Right lobe of liver (tissue), 6 donors: Measurements from ENCODE around the gene LAIR1. TPM values are rescaled to one million over a fixed set of nuclear protein-coding genes. Genes with fewer than 3 reads are reported as not detected.

Experiments used
- ATAC-seq, 4 donors: fragments of 200-7000 bp; cut with Tn5 transposase; one replicate each; pipeline ENCODE4 v1.9.1; 2020; ENCODE audit warnings: mild to moderate bottlenecking in 4 of 4, moderate library complexity in 4 of 4
- DNase-seq, 3 donors: peaks; one replicate each; pipeline ENCODE4 v3.0.0-alpha.2; 2020
- H3K27ac ChIP-seq, 3 donors: fragments of 200-600 bp; one replicate each; pipeline ENCODE4 v1.8.0; 2022
- H3K27me3 ChIP-seq, 2 donors: fragments of 200-600 bp; one replicate each; pipeline ENCODE4 v1.8.0; 2022
- H3K36me3 ChIP-seq, 4 donors: fragments of 200-600 bp; sonication (generic) in 1 of 4; one replicate each; pipeline versions ENCODE4 v1.5.1 to v1.8.0; 2017 to 2022; ENCODE audit warnings: control low read depth in 1 of 4
- H3K4me1 ChIP-seq, 4 donors: fragments of 200-600 bp; sonication (generic) in 1 of 4; one replicate each; pipeline versions ENCODE4 v1.5.1 to v1.8.0; 2017 to 2022; ENCODE audit warnings: control low read depth in 1 of 4
- H3K4me3 ChIP-seq, 3 donors: fragments of 200-600 bp; one replicate each; pipeline ENCODE4 v1.8.0; 2022
- H3K9me3 ChIP-seq, 4 donors: fragments of 200-600 bp; sonication (generic) in 1 of 4; one replicate each; pipeline versions ENCODE4 v1.5.1 to v1.8.0; 2017 to 2022; ENCODE audit warnings: control low read depth in 1 of 4
- POLR2A ChIP-seq: fragments of 450-650 bp; IDR thresholded peaks from one replicate; pipeline ENCODE4 v1.6.1; 2017; ENCODE audit warnings: antibody characterized with exemption, mild to moderate bottlenecking
- WGBS: methylation state at CpG from one replicate; pipeline ENCODE4 v1.1.6; 2018; ENCODE audit warnings: low coverage, low lambda C conversion rate; ENCODE audit not compliant: insufficient coverage; ENCODE audit errors: missing lambda C conversion rate; 5-methylcytosine and 5-hydroxymethylcytosine counted together
- intact Hi-C, 2 donors: fragments of 100-400 bp; cut with DNase I; formaldehyde crosslinking; loops; one replicate each; pipeline versions ENCODE4 v1.11.2 to v1.14.1; 2022
- total RNA-seq, 6 experiments: library from RNA; depleted of rRNA in 2 of 6; stranded (reverse); fragments of >200 nt in 2 of 6; fragmentation: NEBNext Ultra II Directional in 3 of 6; extraction: Animal tissue kit (Norgen Biotek cat#: 25700) in 3 of 6; gene quantifications; one replicate each; pipeline versions ENCODE4 v1.1.0 to v1.2.4, GENCODE V29; 2016 to 2023
- TF ChIP-seq, protein P1 (sequence below), 4 donors: fragments of 200-600 bp in 3 of 4; fragments of 450-650 bp in 1 of 4; IDR thresholded peaks; one replicate each; pipeline versions ENCODE4 v1.5.1 to v1.8.0; 2016 to 2022; ENCODE audit warnings: antibody characterized with exemption in 4 of 4, mild to moderate bottlenecking in 2 of 4
- donor health status: DM: no; HTN: yes; CAD: no.
- donor health status: DM: no; HTN: no; CAD: no.
- donor health status: DM: no; HTN: no; CAD: no.
- donor health status: DM: no; HTN: yes; CAD: no.
- donor health status: DM: no; HTN: yes; CAD: no.

Gene LAIR1
- total RNA-seq, 6 experiments from 2014 or later: 2.9 to 15.3 (median 4.9) TPM

DNA sequence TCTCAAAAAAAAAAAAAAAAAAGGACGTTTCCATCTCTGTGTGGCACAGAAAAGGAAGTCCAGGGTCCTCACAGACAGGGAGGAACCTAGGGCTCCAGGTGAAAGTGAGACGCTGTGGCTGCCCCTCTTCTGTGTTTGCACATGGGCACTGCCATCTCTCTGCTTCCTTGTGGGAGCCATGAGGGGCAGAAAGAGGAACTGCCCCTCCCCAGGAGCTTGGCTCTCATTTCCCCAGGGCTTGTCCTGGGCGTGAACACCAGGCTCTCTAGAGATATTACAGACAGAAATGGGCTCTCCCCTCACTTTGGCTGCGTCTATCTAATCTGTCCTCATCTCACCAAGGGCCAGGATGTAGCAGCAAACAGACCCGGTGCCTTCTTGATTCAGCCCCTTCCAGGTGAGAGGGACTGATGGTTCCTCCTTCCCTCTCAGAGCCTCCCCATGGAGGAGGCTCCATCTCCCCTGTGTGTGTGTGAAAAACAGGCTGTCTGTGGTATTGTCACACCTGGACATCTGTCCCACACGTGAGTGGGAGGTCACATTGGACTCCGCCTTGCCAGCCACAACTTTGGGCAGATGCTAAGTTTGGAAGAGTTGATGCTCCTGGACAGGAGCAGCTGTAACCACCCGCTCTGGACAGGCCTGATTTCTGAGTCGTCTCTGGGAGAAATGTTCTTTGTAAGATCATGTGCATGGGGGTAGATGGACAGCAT is 24.9 kb downstream of the LAIR1 start:
- WGBS: 36% methylated on average over 8 of the region's 9 CpGs
- intact Hi-C loops: no loop called here
- no peak for TF ChIP-seq POLR2A
- TF ChIP-seq, protein P1, sequence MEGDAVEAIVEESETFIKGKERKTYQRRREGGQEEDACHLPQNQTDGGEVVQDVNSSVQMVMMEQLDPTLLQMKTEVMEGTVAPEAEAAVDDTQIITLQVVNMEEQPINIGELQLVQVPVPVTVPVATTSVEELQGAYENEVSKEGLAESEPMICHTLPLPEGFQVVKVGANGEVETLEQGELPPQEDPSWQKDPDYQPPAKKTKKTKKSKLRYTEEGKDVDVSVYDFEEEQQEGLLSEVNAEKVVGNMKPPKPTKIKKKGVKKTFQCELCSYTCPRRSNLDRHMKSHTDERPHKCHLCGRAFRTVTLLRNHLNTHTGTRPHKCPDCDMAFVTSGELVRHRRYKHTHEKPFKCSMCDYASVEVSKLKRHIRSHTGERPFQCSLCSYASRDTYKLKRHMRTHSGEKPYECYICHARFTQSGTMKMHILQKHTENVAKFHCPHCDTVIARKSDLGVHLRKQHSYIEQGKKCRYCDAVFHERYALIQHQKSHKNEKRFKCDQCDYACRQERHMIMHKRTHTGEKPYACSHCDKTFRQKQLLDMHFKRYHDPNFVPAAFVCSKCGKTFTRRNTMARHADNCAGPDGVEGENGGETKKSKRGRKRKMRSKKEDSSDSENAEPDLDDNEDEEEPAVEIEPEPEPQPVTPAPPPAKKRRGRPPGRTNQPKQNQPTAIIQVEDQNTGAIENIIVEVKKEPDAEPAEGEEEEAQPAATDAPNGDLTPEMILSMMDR (IDR thresholded peaks at IDR 0.05): no peak
- no peaks in the 10 kb centered on the region for H3K36me3 ChIP-seq
- no peaks in the 10 kb centered on the region for H3K9me3 ChIP-seq
- no peaks in the 10 kb centered on the region for H3K27me3 ChIP-seq
- H3K4me1 ChIP-seq: no peaks in the 10 kb centered on the region
- ATAC-seq (peak in 3 of 4 donors; percentile 49 to 65 (median 52)), DNase-seq (peak in 1 of 3 donors; percentile 43)
- H3K27ac ChIP-seq: no peak overlapping the region
- H3K4me3 ChIP-seq: no peak overlapping the region

DNA sequence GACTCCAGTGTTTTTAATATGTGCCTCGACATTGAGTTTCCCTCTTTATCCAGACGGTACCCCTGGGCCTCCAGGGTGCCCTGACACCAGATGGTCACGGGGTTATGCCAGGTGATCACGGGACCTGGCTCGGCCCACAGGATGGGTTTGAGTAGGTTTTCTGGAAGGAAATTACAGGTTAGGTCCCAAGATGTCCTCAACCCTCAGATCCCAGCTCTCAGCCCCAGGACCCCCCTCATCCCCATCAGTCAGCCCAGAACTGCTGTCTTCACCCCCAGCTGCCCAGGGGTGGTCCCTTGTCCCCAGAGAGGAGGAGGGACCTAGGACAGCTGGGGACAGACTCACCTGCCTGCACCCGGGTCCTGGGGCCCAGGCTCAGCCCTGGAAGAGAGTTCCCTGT is 26.2 kb downstream of the LAIR1 start:
- no peaks in the 10 kb centered on the region for H3K36me3 ChIP-seq
- H3K9me3 ChIP-seq: no peaks in the 10 kb centered on the region
- ATAC-seq (no peak), DNase-seq (peak in 1 of 3 donors; percentile 38)
- intact Hi-C loops: no loop called here
- TF ChIP-seq, protein P1 (IDR thresholded peaks at IDR 0.05): no peak
- no peaks in the 10 kb centered on the region for H3K4me1 ChIP-seq
- H3K27me3 ChIP-seq: no peaks in the 10 kb centered on the region
- H3K4me3 ChIP-seq: no peak overlapping the region
- WGBS: no CpG with 5 or more reads among the region's 6 CpGs
- H3K27ac ChIP-seq: no peak overlapping the region

DNA sequence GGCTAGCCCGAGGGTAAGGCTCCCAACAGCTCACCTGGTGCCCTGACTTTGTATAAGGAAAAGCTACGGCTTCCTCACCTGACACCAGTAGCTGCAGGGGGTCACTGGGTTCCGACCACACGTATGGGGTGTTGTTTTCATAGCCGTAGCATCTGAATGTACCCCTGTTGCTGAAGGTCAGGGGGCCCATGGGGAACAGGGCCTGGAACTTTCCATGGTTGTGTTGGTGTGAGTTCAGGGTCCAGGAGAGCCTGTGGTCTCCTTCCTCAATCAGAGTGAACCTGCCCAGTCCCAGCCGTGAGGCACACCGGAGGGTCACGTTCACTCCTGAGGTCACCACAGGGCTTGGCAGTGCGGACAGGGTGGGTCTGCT is 26.9 kb downstream of the LAIR1 start:
- Histone ChIP-seq H3K4me3 (no peak overlapping the region), H3K36me3 (no peaks in the 10 kb centered on the region), H3K27me3 (no peaks in the 10 kb centered on the region), H3K4me1 (no peaks in the 10 kb centered on the region), H3K9me3 (no peaks in the 10 kb centered on the region), H3K27ac (no peak overlapping the region)
- DNase-seq (peak in 1 of 3 donors; percentile 31), ATAC-seq (no peak)
- TF ChIP-seq, protein P1 (IDR thresholded peaks at IDR 0.05): no peak
- TF ChIP-seq POLR2A: no peak
- intact Hi-C loops: no loop called here
- WGBS: 39% methylated on average over 6 of the region's 9 CpGs

DNA sequence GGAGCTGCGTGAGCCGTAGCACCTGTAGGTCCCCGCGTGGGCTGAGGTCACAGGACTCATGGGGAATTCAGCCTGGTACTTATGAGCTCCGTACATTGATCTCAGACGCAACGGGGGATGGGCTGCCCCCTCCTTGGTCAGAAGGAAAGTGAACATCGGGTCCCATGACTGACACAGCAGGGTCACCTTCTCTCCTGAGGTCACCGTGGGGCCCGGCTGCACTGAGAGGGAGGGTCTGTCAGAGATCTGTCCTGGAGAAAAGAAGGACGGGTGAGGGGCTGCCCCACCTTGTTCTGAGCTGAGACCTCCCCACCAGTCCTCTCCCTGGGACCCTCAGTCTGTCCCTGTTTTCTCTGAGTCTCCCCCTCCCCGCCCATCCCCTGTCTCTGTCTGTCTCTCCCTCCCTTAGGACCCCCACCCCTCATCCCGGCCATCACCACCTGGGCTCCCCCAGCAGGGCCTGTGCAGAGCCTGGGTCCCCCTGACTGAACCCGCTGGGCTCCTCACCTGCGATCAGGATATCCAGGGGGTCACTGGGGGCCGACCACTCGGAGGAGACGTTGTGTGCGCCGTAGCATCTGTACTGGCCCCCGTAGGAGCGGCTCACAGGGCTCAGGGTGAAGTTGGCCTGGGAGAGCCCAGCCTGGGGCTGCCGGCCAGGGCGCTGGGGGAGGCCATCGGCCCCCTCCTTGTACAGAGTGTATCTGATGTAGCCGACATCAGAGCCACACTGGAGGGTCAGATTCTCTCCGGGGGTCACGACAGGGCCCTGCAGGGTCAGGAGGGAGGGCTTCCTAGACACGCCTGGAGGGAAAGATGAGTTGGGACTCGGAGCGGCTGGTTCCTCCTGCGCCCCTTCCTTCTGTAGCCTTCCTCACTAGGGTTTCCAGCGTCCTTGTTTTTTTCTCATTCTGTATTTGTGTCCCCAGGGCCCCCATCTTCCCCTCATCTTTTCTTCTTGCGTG is 27.6 kb downstream of the LAIR1 start:
- 33% methylated on average over 10 of the region's 34 CpGs for WGBS
- Histone ChIP-seq H3K27ac (no peak overlapping the region), H3K4me3 (no peak overlapping the region), H3K9me3 (no peaks in the 10 kb centered on the region), H3K27me3 (no peaks in the 10 kb centered on the region), H3K4me1 (no peaks in the 10 kb centered on the region), H3K36me3 (no peaks in the 10 kb centered on the region)
- DNase-seq (peak in 1 of 3 donors; percentile 42), ATAC-seq (no peak)
- TF ChIP-seq POLR2A: no peak
- TF ChIP-seq, protein P1 (IDR thresholded peaks at IDR 0.05): no peak
- intact Hi-C loops: no loop called here
